ENCODE measurements around the gene MSMB. TPM values are rescaled to one million over a fixed set of nuclear protein-coding genes. Genes with fewer than 3 reads are reported as not detected.
"Not testable (repeated sequence)": the region's sequence is repeated elsewhere in the genome, so short reads cannot be mapped to it uniquely, and the experiment has no call there.

MSMB gene
- total RNA-seq, 1 donor from 2014 or later: not detected

GRCh38 chr10:45997994-45998763 is 47.9 kb downstream of the MSMB start:
- Histone ChIP-seq H4K20me1 (ENCODE audit: low read depth) (no peaks in the 10 kb centered on the region), H3K27me3 (no peaks in the 10 kb centered on the region), H3K36me3 (no peaks in the 10 kb centered on the region), H3K9me3 (ENCODE audit: low read depth) (no peaks in the 10 kb centered on the region), H3K4me2 (no peak overlapping the region), H3K4me3 (no peak overlapping the region), H3K4me1 (no peaks in the 10 kb centered on the region), H3K79me2 (ENCODE audit: low read depth) (no peaks in the 10 kb centered on the region), H3K9ac (no peak overlapping the region), H3K27ac (no peak overlapping the region), H2AFZ (replicated peaks) (no peak overlapping the region), H3F3A (ENCODE audit: low read depth) (no peaks in the 10 kb centered on the region)
- no peak for DNase-seq (ENCODE audit: low spot score)
- Mint-ChIP-seq H3K9me3 (no peaks in the 10 kb centered on the region), H3K4me3 (no peak overlapping the region), H3K27ac (no peak overlapping the region), H3K36me3 (peaks cover 27% of the 10 kb centered on the region), H3K27me3 (ENCODE audit: insufficient read depth, low read depth) (peaks cover 2% of the 10 kb centered on the region), H3K4me1 (no peaks in the 10 kb centered on the region)
- no peak for TF ChIP-seq EZH2 (IDR thresholded peaks at IDR 0.05)
- no peak for TF ChIP-seq CTCF (IDR thresholded peaks at IDR 0.05)
- TF ChIP-seq EZH2phosphoT487 (IDR thresholded peaks at IDR 0.05): no peak

DNA sequence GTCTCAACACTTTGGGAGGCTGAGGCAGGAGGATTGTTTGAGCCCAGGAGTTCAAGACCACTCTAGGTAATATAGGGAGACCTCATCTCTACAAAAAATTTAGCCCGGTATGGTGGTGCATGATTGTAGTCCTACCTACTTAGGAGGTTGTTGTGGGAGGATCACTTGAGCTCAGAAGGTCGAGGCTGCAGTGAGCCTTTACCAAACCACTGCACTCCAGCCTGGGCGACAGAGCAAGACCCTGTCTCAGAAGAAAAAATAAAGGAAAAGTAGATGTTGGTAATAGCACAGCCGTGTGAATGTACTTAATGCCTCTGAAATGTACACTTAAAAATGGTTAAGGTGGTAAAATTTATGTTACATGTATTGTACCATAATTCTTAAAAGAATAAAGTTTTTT is 48.5 kb downstream of the MSMB start:
- Mint-ChIP-seq H3K36me3 (peaks cover 28% of the 10 kb centered on the region), H3K27me3 (ENCODE audit: insufficient read depth, low read depth) (peaks cover 2% of the 10 kb centered on the region), H3K27ac (no peak overlapping the region), H3K9me3 (no peaks in the 10 kb centered on the region), H3K4me1 (no peaks in the 10 kb centered on the region), H3K4me3 (no peak overlapping the region)
- H3K4me2 ChIP-seq: no peak overlapping the region
- no peaks in the 10 kb centered on the region for H3K27me3 ChIP-seq
- no peaks in the 10 kb centered on the region for H3K79me2 ChIP-seq (ENCODE audit: low read depth)
- H3K9me3 ChIP-seq (ENCODE audit: low read depth): no peaks in the 10 kb centered on the region
- no peaks in the 10 kb centered on the region for H3K4me1 ChIP-seq
- no peaks in the 10 kb centered on the region for H4K20me1 ChIP-seq (ENCODE audit: low read depth)
- H3K9ac ChIP-seq: no peak overlapping the region
- no peak overlapping the region for H3K27ac ChIP-seq
- no peak overlapping the region for H2AFZ ChIP-seq (replicated peaks)
- H3K4me3 ChIP-seq: no peak overlapping the region
- H3F3A ChIP-seq (ENCODE audit: low read depth): no peaks in the 10 kb centered on the region
- no peak for DNase-seq (ENCODE audit: low spot score)
- no peaks in the 10 kb centered on the region for H3K36me3 ChIP-seq
- TF ChIP-seq EZH2 (IDR thresholded peaks at IDR 0.05) (no peak), CTCF (IDR thresholded peaks at IDR 0.05) (no peak), EZH2phosphoT487 (IDR thresholded peaks at IDR 0.05) (no peak)

- not testable (repeated sequence) for H3K4me1 ChIP-seq; H3F3A ChIP-seq (ENCODE audit: low read depth); H3K9me3 ChIP-seq (ENCODE audit: low read depth); H3K4me1 Mint-ChIP-seq; H3K4me3 Mint-ChIP-seq; H2AFZ ChIP-seq (replicated peaks); H3K27me3 ChIP-seq; H4K20me1 ChIP-seq (ENCODE audit: low read depth); H3K27ac Mint-ChIP-seq; H3K4me3 ChIP-seq; H3K27ac ChIP-seq; H3K36me3 Mint-ChIP-seq; H3K27me3 Mint-ChIP-seq (ENCODE audit: insufficient read depth, low read depth); H3K36me3 ChIP-seq; H3K4me2 ChIP-seq; DNase-seq (ENCODE audit: low spot score); H3K9ac ChIP-seq; H3K9me3 Mint-ChIP-seq
- peaks cover 18% of the 10 kb centered on the region for H3K79me2 ChIP-seq (ENCODE audit: low read depth)
These were observed 60.5 kb downstream of the MSMB start for GRCh38 chr10:45985590-45985989.

DNA sequence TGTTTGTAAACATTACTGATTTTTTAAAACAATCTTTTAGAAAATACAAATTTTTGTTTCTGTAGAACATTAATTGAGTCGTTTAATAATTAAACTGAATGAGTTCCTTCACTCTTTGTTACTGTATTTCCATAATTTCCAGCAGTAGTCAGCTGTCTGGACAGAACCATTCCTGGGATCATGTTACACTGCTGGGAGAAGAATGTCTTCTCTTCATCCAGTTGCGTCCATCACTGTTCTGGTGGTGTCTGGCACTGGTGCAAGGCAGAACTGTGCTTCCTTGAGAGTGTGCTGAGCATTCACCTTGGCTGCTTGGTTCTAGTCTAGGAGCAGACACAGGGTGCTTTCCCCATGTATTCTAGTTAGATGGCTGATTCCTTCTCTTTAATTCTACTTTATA is 61.6 kb downstream of the MSMB start:
- not testable (repeated sequence) for H3K4me3 ChIP-seq; H3K27ac Mint-ChIP-seq; H4K20me1 ChIP-seq (ENCODE audit: low read depth); H3K4me1 Mint-ChIP-seq; H3K4me1 ChIP-seq; DNase-seq (ENCODE audit: low spot score); H3K27me3 Mint-ChIP-seq (ENCODE audit: insufficient read depth, low read depth); H3K27me3 ChIP-seq; H3K36me3 ChIP-seq; H3K4me2 ChIP-seq; H3K9ac ChIP-seq; H3K4me3 Mint-ChIP-seq; H2AFZ ChIP-seq (replicated peaks); H3F3A ChIP-seq (ENCODE audit: low read depth); H3K36me3 Mint-ChIP-seq; H3K27ac ChIP-seq; H3K9me3 Mint-ChIP-seq; H3K9me3 ChIP-seq (ENCODE audit: low read depth)
- H3K79me2 ChIP-seq (ENCODE audit: low read depth): peaks cover 27% of the 10 kb centered on the region
